Measurements from ENCODE around the gene IGSF21.

DNA sequence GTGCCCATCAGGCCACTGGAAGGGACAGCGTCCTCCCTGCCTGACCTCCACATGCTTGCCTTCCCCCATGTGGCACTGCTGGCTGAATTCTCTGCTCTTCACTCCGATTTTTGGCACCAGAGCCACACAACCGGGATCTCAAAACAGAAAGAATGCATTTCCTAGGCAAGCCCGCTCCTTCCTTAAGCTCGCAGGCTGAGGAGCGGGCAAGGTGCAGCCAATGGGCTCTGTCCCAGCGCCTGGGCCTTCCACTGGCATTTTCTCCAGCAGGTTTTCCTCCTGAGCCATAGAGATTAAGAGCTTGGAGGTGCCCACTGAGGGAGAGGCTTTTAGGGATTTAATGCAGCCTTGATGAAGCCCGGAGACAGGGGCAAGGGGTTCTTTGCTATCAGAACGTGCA is 158.0 kb downstream of the IGSF21 start:
- TF ChIP-seq, protein P1, sequence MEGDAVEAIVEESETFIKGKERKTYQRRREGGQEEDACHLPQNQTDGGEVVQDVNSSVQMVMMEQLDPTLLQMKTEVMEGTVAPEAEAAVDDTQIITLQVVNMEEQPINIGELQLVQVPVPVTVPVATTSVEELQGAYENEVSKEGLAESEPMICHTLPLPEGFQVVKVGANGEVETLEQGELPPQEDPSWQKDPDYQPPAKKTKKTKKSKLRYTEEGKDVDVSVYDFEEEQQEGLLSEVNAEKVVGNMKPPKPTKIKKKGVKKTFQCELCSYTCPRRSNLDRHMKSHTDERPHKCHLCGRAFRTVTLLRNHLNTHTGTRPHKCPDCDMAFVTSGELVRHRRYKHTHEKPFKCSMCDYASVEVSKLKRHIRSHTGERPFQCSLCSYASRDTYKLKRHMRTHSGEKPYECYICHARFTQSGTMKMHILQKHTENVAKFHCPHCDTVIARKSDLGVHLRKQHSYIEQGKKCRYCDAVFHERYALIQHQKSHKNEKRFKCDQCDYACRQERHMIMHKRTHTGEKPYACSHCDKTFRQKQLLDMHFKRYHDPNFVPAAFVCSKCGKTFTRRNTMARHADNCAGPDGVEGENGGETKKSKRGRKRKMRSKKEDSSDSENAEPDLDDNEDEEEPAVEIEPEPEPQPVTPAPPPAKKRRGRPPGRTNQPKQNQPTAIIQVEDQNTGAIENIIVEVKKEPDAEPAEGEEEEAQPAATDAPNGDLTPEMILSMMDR (IDR thresholded peaks at IDR 0.05), result no peak
- TF ChIP-seq EZH2 (IDR thresholded peaks at IDR 0.05; ENCODE audit: borderline replicate concordance, insufficient read depth, low read depth, low read length, poor library complexity, severe bottlenecking), result no peak
